AML-193 (cell line): ENCODE measurements around the gene TOR3A.
A peak's percentile ranks its signal among the peaks of the same experiment; 100 is the strongest.

Experiments used
- DNase-seq, 2 experiments: peaks; one replicate each; lab custom pipeline; 2025; lab: John Stamatoyannopoulos, UW

The TOR3A gene

DNA sequence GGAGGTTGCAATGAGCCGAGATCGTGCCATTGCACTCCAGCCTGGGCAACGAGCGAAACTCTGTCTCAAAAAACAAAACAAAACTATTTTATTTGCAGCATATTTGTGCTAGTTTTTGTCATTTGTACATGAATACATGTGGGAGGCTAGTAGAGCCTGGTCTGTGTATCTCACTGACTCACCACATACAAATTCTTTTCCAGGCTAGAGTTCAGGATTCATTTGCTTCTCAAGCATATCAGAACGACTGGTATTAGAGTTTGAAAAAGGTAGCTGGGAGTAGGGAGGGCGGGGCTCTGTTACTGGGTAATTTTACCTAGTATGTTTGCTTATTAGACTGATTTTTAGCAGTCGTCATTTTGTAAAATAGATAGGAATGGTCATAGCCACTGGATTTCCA, 4.5 kb upstream of the TOR3A start:
- no peak for DNase-seq

DNA sequence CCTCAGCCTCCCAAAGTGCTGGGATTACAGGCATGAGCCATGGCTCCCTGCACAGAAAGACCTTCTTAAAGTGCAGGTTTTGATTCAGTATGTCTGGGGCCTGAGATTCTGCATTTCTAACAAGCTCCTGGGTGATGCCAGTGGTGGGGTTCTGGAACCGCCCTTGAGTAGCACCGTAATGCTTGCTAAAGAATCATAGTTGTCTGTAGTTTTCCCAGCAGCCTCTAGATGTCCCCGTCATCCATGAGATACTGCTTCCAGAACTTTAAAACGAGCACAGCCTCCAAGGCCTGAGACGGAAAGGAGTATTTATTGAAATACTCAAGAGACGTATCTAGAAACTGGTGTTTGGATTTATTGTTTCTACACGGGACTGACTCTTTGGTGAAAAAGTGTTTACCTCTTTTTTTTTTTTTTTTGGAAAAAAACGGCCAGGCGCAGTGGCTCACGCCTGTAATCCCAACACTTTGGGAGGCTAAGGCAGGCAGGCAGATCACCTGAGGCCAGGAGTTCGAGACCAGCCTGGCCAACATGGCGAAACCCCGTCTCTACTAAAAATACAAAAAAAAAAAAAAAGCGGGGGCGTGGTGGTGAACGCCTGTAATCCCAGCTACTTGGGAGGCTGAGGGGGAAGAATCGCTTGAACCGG, 2.6 kb upstream of the TOR3A start:
- DNase-seq = peak; percentile 76 to 79

DNA sequence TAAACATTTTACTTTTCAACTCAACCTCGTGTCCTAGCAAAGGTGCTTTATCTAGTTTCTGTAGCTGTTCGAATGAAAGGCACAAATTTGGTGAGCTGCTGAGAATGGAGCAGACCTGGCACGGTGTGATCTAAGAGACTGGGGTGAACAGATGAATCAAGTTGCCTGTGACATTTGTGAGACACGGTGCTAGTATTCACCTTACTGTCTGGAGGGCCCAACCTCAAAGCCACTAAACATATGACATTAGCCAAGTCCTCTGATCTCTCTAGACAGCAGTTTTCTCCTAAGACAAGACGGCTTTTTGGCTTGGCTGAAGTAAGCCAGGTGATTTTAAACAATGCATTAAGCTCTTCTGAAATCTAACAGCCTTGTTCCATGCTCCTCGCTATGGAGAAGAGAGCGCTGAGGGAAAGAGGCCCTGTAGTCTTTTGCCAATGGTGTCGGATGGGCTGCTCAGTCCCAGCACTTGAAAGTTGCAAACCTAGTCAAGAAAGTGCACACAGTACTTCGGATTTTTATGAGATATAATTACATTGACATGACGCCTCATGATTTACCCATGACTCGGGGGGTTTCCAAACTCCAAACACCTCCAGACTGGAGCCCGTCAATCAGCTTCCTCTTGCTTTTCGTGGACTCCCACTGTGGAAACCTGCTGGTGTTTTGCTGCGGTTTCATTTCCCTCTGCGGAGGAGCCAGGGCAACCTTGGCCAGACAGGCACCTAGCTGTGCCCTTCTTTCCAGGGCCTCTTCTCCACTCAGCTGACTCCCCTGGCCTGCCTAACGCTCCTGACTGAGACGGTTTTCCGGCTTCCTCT, 794 bp upstream of the TOR3A start:
- no peak for DNase-seq

DNA sequence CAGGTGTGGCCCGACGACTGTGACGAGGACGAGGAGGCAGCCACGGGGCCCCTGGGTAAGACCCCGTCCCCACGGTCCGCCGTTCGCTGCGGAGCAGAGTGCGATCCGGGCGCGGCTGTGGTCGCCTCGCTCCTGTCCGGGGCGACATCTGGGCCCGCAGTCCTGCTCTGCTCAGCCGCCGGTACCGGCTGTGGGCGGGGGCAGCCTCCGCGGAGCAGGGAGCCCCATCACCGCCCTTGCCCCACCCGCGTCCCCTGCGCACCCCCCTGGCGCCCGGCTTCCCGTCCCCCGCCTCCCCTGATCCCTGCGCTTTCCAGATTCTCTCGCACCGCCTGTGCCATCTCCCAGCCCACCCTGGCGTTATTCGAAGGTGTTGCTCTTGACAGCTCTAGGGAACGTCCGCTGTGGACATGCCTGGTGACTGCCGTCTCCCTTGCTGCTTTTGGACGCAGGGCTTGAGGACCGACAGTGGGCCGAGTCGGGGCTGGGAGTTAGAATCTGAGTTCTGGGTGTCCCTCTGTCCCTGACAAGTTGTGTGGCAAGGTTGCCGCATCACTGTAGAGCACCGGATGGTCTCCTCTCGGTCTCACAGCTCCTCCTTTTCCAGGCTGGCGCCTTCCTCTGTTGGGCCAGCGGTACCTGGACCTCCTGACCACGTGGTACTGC, 596 bp downstream of the TOR3A start:
- DNase-seq = peak in 1 of 2 experiments; percentile 15

DNA sequence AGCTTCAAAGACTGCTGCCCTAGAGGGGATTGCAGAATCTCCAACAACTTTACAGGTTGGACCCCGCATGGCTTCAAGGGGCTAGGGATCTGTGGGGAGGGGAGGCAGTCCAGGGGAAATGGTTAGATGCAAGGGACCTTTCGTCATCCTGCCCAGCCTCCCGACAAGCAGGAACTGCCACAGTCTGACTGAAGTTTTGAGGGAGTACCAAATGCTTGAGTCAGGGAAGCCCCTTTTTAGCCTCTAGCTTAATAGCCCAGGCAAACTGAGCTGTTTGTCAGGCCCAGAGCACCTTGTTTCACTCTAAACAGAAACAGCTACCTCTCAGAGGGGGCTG, 1.1 kb downstream of the TOR3A start:
- peak; percentile 41 to 44 for DNase-seq

DNA sequence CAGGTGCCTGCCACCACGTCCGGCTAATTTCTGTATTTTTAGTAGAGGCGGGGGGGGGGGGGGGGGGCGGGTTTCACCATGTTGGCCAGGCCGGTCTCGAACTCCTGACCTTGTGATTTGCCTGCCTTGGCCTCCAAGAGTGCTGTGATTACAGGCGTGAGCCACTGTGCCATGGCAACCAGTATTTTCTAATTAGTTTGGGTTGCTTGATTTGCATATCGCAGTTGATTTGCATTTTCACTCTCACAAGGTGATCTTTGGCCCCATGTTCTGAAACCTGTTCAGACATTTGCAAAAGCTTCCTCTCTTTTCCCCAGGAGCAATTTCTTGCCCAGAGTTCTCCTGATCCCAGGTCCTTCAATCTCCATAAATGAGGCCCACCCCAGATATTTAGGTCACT, 1.7 kb downstream of the TOR3A start:
- no peak for DNase-seq

DNA sequence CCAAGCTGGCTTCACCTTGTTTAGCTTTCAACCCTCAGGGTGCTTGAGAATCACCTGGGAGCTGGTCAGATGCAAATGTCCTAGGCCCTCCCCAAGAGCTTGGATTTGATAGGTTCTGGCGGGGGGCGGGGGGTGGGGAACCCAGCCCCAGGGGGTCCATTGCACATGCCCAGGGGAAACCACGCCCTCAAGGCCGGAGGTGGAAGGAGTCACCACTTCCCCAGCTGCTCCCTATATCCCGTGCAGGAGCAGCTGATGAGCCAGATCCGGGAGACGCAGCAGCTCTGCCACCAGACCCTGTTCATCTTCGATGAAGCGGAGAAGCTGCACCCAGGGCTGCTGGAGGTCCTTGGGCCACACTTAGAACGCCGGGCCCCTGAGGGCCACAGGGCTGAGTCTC, 5.8 kb downstream of the TOR3A start:
- no peak for DNase-seq

DNA sequence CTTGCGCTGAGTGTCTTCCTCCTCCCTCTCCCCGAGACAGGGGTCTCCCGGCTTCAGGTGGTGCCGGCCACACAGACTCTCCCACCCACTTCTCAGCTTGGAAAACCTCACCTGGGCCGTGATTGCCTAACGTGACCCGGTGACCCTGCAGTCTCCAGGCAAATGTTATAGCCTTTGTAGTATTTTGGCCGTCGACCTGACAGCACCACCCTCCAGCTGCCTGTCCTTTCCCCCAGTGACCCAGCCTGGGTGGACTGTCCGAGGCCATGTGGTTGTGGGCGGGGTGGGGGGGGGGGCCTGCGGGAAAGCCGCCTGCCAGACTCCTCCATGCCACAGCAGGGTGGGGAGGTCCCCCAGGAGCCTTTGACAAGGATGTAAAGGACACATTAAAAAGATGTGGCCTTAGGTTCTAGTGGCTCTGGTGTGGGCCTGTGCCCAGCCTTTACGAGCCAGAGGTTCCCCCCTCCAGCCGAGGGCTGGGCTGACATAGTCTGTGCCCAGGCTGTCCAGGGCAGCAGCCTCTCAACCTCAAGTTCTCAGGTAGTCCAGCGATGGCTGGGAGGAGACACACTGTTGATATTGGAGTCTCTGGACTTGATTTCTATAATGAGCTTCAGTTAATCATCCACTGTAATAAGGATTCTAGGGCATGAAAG, 8.1 kb downstream of the TOR3A start:
- no peak for DNase-seq

DNA sequence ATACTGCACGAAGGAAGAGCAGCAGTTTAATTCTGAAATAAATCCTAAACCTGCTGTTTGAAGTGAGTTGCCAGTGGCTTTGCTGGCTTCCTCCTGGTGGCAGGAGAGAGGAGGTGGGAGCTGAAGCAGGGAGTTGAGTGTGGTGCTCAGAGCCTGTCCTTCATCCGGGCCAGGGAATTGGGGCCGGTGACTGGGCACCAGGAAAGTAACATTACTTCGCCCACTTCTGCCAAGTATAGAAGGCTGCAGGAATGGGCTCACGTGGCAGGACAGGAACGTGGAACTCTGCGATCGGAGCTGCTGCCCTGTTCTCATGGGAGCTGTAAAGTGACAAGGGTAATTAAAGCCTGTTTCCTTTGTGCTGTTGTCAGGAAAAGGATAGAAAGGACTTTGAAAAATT, 8.7 kb downstream of the TOR3A start:
- no peak for DNase-seq

DNA sequence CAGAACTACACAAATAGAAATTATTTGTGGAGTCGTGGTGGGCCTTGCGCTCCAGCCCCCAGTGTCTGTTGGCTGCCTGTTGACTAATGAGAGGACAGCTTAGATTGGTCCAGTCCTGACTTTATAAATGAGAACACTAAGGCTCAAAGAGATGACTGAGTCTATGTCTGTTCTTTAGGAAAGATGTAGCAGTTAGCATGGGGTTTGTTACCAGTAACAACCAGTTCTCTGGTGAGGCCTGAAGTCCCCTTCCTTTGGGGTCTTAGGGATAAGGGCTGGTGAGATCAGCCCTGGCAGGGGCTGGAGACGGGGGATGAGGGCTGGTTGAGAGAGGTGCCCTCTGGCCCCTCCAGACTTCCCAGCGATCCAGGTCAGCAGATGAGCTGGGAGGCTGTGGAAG, 9.1 kb downstream of the TOR3A start:
- no peak for DNase-seq

DNA sequence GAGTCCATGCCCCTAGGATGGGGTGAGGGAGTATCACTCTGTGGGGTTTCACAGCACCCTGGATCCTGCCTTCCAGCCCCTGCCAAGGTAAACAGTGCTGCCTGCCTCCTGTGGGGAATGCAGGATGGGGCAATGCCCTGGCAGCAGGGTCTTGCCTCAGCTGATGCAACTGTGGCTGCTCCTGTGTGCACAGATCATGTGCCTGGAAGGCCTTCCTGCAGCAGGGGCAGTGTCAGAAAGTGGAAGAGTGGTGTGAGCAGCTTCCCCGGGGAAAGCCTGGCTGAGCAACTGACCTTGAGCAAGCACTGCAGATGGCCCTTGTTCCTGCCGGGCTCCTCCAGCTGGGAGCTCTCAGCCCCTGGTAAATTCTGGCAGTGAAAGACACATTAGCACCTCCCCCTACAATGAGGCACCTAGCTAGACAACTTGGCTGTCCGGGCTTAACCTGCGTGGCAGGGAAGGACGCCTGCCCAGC, 9.9 kb downstream of the TOR3A start:
- DNase-seq = no peak

DNA sequence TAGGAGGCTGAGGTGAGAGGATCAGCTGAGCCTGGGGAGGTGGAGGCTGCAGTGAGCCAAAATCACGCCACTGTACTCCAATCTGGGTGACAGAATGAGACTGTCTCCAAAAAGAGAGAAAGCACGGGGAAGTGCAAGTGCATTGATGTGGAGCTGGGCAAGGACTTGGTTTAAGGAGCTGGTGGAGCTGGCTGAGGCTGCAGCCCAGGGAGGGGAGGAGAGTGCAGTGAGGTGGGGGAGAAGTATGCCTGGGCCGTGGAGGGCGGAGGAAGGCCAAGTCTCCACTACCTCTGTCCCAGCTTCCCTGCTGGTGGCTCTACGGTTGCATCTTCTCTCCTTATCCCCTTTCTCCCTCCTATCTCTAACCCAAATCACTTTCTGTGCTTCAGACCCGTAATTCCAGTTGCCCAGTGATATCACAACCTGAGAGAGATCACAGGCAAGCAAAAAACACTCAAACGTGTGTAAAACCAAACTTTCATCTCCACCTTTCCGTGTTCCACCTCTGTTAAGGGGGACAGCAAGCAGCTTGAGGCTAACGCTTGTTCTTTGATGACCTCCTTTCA, 11.1 kb downstream of the TOR3A start:
- no peak for DNase-seq

DNA sequence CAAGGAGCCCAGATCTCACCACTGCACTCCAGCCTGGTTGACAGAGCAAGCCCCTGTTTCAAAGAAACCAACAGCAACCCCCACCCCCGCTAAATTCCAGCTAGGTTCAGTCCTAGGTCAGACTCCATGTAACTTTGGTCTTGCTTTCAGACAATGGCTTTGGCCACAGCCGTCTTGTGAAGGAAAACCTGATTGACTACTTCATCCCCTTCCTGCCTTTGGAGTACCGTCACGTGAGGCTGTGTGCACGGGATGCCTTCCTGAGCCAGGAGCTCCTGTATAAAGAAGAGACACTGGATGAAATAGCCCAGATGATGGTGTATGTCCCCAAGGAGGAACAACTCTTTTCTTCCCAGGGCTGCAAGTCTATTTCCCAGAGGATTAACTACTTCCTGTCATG, 12.9 kb downstream of the TOR3A start:
- no peak for DNase-seq

DNA sequence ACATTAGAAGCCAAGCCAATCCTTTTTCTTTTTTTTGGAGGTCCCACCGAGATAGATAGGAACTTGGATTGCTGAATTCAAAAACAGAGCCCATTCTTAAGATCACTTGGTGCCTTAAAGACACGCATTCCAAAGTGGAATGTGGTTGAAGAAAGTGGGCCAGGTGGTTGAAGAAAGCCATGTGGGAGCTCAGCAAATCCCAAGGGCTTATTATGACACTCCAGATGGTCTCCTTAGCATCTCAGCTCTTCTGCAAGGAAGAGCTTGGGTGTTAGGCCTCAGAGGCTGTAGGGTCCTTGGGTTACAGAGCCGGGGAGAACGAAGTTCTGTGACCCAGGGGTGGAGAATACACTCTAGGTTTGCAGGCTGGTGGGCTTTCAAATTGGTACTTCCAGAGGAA, 13.5 kb downstream of the TOR3A start:
- DNase-seq = no peak

DNA sequence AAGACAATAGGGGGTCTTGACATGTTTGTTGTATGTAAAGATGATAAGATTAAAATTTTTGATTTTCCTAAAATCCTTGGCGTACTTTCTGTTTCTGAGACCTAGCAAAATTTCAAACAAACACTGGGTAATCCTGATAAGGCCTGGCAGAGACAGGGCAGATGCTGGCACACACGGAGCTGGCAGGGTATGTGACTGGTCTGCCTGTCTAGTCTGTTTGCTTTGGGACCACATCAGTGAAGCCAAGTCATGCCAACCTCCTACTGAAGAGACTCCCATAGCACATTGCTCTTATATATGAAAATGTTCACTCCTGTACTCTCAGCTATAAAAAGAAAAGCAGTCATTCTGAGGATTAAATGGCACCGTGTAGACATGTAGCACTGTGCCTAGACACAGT, 14.1 kb downstream of the TOR3A start:
- no peak for DNase-seq

DNA sequence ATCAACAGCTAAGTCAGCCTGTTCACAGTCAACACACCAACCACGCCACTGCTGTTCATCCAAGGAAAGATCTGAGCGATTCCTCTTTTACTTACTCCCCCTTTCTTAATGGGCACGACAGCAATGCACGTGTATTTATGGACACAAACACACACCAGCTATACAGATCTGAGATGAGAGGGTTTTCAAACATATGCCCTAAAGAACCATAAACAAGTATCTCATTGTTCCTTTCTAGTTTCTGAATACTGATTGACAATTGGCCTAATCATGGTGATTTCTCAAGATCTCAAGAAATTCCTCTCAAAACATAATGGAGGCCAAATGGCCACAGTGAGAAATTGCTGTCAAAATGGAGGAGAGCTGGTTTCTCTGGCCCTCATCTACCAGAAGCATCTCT, 18.0 kb downstream of the TOR3A start:
- DNase-seq = no peak

DNA sequence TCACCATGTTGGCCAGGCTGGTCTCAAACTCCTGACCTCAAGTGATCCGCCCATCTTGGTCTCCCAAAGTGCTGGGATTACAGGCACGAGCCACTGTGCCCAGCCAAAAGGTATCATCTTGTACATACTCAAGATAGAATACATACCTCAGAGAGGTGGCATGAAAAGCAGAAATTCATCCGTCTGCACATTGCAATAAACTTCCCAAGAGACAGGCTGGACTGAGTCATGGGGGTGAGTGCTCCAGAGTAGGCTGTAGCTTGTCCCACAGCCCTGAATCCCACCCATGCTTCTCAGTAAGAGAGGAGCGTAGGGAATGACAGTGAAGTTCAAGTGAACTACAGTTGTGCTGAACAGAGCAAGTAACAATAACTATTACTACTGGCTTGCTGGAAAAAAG, 19.7 kb downstream of the TOR3A start:
- no peak for DNase-seq

DNA sequence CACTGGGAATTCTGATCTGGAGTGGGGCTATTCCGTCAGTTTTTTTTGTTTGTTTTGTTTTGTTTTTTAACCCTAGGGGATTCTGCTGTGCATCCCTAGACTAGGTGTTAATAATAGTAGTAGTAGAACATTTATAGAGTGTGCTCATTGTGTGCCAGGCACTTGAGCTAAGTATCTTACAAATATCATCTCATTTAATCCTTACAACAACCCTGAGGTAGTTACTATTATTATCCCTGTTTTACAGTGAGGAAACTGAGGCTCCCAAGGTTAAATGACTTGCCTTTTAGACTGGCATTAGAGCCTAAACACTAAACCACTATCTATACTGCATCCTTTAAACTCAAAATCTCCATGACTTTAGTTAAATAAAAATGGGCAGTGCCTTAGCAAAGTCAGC, 22.1 kb downstream of the TOR3A start:
- no peak for DNase-seq

DNA sequence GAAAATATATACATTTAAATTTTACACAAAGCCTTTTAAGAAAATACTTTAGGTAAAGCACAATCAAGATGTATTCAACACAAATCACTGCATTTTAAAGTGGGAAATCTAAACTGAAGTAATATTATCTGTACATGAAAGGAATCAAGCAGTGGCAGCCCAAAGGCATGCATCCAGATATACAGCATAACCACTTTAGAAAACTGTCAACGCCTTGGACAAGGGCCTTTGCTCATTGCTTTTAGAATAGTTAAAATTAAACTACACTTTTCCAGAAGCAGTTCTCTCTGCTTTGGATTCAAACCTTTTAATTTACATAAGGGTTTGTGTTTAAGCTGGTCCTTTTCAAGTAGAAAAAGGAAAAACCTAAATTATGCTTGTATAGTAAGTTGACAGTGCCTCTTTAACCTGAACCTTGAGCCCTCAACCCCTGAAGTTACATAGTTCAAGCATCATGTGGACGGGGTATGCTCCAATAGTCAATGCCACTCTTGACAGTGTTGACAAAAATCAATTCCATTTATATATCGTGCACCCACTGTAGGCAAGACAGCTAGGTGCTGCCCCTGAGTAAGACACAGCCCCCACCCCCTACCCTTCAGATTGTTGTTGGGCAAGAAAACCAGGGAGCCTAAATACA, 22.9 kb downstream of the TOR3A start:
- no peak for DNase-seq

DNA sequence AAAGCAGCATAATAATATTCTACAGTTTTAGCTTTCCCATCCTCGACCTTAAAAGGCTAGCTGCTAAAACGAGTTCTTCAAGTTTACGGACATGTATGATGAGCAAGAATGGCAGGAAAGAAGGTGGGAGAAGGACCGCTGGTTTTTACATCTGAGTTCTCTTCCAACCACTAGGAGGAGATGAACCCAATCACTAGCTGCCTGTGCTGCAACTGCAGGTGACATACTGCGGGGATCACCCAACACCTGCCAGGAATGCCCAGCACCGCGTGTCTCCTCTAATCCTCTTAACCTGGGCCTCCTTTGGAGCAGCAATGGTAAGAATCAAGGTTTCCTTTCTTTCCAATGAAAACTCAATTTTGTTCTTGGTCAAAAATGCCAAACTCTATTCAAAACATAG, 23.5 kb downstream of the TOR3A start:
- DNase-seq = no peak

DNA sequence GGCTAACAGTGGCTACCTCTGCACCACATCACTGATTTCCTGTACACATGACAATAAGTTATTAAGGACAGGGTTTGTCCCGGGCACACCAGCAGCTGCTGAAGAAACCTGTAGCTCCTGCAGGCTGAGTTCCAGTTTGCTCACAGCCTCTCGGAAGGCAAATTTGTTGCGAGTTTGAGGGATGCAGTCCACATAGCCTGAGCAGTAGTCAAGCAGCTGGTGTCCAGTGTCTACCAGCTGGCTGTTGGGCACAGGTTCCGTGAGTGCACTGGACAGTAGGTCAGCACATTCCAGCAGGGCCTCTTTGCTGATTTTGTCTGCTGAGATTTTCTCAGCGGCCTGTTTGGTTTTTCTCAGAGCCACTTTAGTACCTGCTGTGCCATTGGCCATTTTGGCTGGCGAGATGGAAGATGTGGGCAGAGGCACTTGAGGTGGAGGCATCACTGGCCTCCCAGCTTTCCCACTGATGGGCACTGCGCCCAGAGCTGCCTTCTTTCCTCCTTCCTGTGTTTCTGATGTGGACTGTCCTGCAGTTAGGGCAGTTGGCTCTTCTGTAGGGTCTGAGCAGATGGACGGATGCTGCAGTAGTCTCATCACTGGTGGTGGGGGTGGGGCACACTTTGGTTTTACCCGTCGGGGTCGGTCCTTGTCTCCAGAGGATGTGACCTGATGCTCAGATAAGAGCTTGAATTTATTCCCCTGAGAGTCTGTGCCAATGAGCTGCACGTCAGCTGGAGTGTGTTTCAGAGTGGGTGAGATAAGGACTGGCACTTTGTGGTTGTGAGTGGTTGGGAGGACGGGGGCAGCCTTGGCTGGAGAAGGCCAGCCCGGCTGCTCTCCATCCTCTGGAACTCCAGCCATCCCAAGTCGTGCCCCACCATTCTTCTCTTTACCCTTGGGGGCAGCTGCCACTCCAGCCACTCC, 26.1 kb downstream of the TOR3A start:
- no peak for DNase-seq
